ENCODE measurements around the gene UMODL1. TPM values are rescaled to one million over a fixed set of nuclear protein-coding genes. Genes with fewer than 3 reads are reported as not detected.

Gene UMODL1
- total and polyA plus RNA-seq, 2 experiments from 2014 or later = 0.15 to 0.47 TPM

GRCh38 chr21:42088148-42088547, 17.0 kb downstream of the UMODL1 start:
- no peaks in the 10 kb centered on the region for H4K20me1 ChIP-seq (ENCODE audit: insufficient read depth, poor library complexity, severe bottlenecking)
- peaks cover 3% of the 10 kb centered on the region for H3K4me1 ChIP-seq (ENCODE audit: insufficient read depth)
- H3K9me3 ChIP-seq (ENCODE audit: low read depth) = no peaks in the 10 kb centered on the region
- H3K4me2 ChIP-seq = no peak overlapping the region
- H3K27me3 ChIP-seq = no peaks in the 10 kb centered on the region
- no peak overlapping the region for H3K4me3 ChIP-seq
- H2AFZ ChIP-seq = no peak overlapping the region
- no peaks in the 10 kb centered on the region for H3K36me3 ChIP-seq (replicated peaks; ENCODE audit: insufficient read depth, low read depth)
- 93% methylated on average over 14 of the region's 14 CpGs for WGBS (ENCODE audit: low lambda C conversion rate, missing lambda C conversion rate)
- H3K27ac ChIP-seq = no peak overlapping the region
- H3K9me2 ChIP-seq (replicated peaks; ENCODE audit: insufficient read depth) = no peaks in the 10 kb centered on the region
- no peak for DNase-seq (ENCODE audit: low spot score)
- no peaks in the 10 kb centered on the region for H3K79me2 ChIP-seq
- TF ChIP-seq EZH2phosphoT487 (IDR thresholded peaks at IDR 0.05; ENCODE audit: low read depth, severe bottlenecking, unreplicated experiment) = no peak
- no peak for TF ChIP-seq CTCF (IDR thresholded peaks at IDR 0.05; ENCODE audit: poor library complexity)
- TF ChIP-seq EZH2 (IDR thresholded peaks at IDR 0.05; ENCODE audit: borderline replicate concordance) = no peak

GRCh38 chr21:42088658-42089057, 17.5 kb downstream of the UMODL1 start:
- TF ChIP-seq CTCF (IDR thresholded peaks at IDR 0.05; ENCODE audit: poor library complexity) (no peak), EZH2phosphoT487 (IDR thresholded peaks at IDR 0.05; ENCODE audit: low read depth, severe bottlenecking, unreplicated experiment) (no peak), EZH2 (IDR thresholded peaks at IDR 0.05; ENCODE audit: borderline replicate concordance) (no peak)
- Histone ChIP-seq H3K4me3 (no peak overlapping the region), H4K20me1 (ENCODE audit: insufficient read depth, poor library complexity, severe bottlenecking) (no peaks in the 10 kb centered on the region), H3K9me3 (ENCODE audit: low read depth) (no peaks in the 10 kb centered on the region), H3K27me3 (no peaks in the 10 kb centered on the region), H3K9me2 (replicated peaks; ENCODE audit: insufficient read depth) (no peaks in the 10 kb centered on the region), H3K27ac (no peak overlapping the region), H3K36me3 (replicated peaks; ENCODE audit: insufficient read depth, low read depth) (no peaks in the 10 kb centered on the region), H3K79me2 (no peaks in the 10 kb centered on the region), H3K4me1 (ENCODE audit: insufficient read depth) (peaks cover 3% of the 10 kb centered on the region), H2AFZ (no peak overlapping the region), H3K4me2 (no peak overlapping the region)
- no peak for DNase-seq (ENCODE audit: low spot score)
- 86% methylated on average over 5 of the region's 5 CpGs for WGBS (ENCODE audit: low lambda C conversion rate, missing lambda C conversion rate)

GRCh38 chr21:42089093-42089631, 18.0 kb downstream of the UMODL1 start:
- DNase-seq (ENCODE audit: low spot score) = no peak
- WGBS (ENCODE audit: low lambda C conversion rate, missing lambda C conversion rate) = 66% methylated on average over 12 of the region's 12 CpGs
- H3K4me3 ChIP-seq = no peak overlapping the region
- H4K20me1 ChIP-seq (ENCODE audit: insufficient read depth, poor library complexity, severe bottlenecking) = no peaks in the 10 kb centered on the region
- no peaks in the 10 kb centered on the region for H3K27me3 ChIP-seq
- H3K27ac ChIP-seq = no peak overlapping the region
- TF ChIP-seq EZH2phosphoT487 (IDR thresholded peaks at IDR 0.05; ENCODE audit: low read depth, severe bottlenecking, unreplicated experiment) (no peak), EZH2 (IDR thresholded peaks at IDR 0.05; ENCODE audit: borderline replicate concordance) (no peak), CTCF (IDR thresholded peaks at IDR 0.05; ENCODE audit: poor library complexity) (no peak)
- no peak overlapping the region for H3K4me2 ChIP-seq
- no peaks in the 10 kb centered on the region for H3K9me2 ChIP-seq (replicated peaks; ENCODE audit: insufficient read depth)
- H3K79me2 ChIP-seq = no peaks in the 10 kb centered on the region
- H3K9me3 ChIP-seq (ENCODE audit: low read depth) = no peaks in the 10 kb centered on the region
- peaks cover 3% of the 10 kb centered on the region for H3K4me1 ChIP-seq (ENCODE audit: insufficient read depth)
- no peak overlapping the region for H2AFZ ChIP-seq
- H3K36me3 ChIP-seq (replicated peaks; ENCODE audit: insufficient read depth, low read depth) = no peaks in the 10 kb centered on the region
